NCI-H1694 treated with DMSO at 0.1 percent for 48 hours (cell line): ENCODE measurements around the gene SLC17A7.
"Not testable (repeated sequence)": the region's sequence is repeated elsewhere in the genome, so short reads cannot be mapped to it uniquely, and the experiment has no call there.

ENCODE experiments used
- DNase-seq: peaks from one replicate; lab custom pipeline; 2025; lab: John Stamatoyannopoulos, UW

Gene SLC17A7

DNA sequence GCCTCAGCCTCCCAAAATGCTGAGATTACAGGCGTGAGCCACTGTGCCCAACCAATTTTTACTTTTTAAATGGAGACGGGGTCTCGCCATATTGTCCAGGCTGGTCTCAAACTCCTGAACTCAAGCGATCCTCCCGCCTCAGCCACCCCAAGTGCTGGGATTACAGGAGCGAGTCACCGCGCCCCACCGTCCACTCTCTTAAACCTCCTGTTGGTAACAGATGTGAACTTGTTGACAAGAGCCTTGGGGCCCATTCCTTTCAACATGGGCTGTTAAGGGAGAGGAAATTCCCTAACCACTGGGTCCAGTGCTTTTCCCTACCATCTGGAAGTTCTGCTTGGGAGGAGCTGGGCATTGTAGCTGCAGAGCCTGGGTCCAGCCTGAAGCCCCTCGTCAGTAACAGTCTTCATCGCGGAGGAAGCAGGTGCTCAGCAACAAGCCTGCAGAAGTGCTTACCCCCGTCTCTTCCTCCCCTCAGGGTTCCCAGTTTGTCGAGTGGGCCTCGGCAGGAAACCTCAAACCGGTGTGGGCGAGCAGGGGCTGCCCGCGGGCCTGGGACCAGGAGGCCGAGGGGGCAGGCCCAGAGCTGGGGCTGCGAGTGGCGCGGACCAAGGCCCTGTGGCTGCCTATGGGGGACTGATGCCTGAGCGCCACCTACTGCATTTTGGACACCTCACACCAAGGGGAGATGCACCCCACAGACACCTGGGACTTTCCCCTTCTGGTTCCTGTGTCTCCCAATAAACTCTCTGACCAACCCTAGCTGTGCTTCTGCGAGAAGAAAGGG is 28.7 kb upstream of the SLC17A7 start:
- no peak for DNase-seq

DNA sequence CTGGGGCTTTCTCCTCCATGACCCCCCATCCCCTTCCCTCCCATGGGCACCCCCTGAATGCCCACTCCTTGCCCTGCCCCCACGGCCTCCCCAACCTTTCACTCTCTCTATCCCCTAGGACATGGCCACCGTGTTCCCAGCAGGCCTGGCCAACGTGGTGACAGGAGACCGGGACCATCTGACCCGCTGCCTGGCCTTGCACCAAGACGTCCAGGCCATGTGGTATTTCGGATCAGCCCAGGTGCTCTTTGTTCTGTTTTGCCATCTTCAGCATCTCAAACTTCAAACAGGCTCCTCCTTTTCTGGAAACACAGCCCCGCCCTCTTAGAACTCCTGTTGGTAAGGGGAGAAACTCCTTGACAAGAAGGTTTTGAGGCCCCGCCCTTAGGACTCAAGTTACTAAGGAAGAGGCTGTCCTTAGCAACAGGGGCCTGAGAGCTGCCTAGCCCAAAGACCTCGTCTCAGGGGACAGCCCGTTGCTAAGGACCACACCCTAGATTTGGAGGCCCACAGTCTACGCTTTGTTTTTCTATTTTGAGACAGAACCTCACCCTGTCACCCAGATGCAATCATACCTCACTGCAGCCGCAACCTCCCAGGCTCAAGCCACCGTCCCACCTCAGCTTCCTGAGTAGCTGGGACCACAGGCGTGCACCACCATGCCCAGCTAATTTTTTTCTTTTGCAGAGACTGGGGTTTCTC is 27.6 kb upstream of the SLC17A7 start:
- DNase-seq = no peak

DNA sequence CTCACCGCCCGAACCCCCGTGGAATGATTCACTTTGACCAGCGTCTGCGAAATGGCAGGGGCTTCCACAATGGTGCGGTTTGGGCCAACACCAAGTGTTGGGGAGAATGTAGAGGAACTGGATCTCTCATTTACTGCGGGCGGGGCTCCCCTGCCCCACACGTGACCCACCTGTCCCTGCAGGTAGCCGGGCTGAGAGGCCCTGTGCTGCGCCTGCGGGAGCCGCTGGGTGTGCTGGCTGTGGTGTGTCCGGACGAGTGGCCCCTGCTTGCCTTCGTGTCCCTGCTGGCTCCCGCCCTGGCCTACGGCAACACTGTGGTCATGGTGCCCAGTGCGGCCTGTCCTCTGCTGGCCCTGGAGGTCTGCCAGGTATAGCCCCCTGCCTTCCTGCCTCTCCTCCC is 26.9 kb upstream of the SLC17A7 start:
- no peak for DNase-seq

DNA sequence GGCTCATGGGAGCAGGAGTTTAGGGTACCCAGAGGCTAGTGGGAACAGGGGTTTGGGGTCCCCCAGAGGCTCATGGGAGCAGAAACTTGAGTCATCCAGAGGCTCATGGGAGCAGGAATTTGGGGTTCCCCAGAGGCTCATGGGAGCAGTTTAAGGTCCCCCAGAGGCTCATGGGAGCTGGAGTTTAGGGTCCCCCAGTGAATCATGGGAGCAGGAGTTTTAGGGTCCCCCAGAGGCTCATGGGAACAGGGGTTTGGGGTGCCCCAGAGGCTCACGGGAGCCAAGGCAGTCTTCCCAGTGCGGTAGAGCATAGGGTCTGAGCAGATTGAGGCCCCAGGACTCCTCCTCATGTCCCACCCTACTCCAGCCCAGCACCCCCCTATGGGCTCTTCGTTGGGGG is 24.0 kb upstream of the SLC17A7 start:
- no peak for DNase-seq

DNA sequence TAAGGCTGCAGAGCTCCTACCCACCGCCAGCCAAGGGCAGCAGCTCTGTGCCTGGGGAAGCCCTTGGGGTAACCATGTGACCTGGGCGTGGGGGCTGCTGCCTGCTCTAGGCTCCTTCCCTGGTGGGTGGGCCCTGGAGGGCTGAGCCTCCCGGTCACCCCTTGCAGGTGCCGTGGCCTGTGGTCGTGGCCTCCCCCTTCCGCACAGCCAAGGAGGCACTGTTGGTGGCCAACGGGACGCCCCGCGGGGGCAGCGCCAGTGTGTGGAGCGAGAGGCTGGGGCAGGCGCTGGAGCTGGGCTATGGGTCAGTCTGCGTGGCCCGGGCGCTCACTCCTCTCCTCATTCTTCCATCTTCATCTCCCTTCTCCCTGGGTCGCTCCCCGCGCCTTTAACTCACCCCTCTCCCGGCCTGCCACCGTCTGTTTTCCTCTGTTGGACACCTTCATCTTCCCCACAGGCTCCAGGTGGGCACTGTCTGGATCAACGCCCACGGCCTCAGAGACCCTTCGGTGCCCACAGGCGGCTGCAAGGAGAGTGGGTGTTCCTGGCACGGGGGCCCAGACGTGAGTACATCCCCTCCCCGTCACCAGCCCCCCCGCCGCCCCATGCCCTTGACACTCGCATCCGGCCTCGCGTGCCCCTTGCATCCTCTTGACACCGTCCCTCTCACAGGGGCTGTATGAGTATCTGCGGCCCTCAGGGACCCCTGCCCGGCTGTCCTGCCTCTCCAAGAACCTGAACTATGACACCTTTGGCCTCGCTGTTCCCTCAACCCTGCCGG is 22.8 kb upstream of the SLC17A7 start:
- DNase-seq = no peak

DNA sequence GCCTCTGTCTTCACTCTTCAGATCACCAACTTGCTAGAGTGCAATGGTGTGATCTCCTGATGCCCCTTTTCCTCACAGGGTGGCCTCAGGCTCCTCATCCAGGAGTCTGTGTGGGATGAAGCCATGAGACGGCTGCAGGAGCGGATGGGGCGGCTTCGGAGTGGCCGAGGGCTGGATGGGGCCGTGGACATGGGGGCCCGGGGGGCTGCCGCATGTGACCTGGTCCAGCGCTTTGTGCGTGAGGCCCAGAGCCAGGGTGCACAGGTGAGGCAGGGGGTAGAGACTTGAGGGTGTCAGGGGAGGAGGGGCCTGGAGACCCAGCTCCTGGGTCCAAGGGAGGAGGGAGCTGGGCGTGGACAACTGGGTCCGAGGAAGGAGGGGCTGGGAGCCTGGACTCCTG is 21.2 kb upstream of the SLC17A7 start:
- DNase-seq = no peak

DNA sequence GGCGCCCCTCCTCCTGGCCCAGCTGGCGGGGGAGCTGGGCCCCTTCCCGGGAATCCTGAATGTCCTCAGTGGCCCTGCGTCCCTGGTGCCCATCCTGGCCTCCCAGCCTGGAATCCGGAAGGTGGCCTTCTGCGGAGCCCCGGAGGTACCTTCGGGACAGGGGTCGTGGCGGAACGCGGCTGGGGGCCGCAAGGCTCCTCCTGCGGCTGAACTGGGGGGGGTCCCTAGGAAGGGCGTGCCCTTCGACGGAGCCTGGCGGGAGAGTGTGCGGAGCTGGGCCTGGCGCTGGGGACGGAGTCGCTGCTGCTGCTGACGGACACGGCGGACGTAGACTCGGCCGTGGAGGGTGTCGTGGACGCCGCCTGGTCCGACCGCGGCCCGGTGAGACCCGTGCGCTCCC is 20.3 kb upstream of the SLC17A7 start:
- no peak for DNase-seq

- DNase-seq = not testable (repeated sequence)
Measured at GRCh38 chr19:49461130-49461529, 19.8 kb upstream of the SLC17A7 start.

GRCh38 chr19:49459388-49459787 is 18.1 kb upstream of the SLC17A7 start:
- DNase-seq = no peak

GRCh38 chr19:49458567-49458903 is 17.2 kb upstream of the SLC17A7 start:
- DNase-seq = no peak

- DNase-seq = no peak
Measured at GRCh38 chr19:49456326-49456725, 15.0 kb upstream of the SLC17A7 start.

- no peak for DNase-seq
Measured at GRCh38 chr19:49455773-49456172, 14.4 kb upstream of the SLC17A7 start.

DNA sequence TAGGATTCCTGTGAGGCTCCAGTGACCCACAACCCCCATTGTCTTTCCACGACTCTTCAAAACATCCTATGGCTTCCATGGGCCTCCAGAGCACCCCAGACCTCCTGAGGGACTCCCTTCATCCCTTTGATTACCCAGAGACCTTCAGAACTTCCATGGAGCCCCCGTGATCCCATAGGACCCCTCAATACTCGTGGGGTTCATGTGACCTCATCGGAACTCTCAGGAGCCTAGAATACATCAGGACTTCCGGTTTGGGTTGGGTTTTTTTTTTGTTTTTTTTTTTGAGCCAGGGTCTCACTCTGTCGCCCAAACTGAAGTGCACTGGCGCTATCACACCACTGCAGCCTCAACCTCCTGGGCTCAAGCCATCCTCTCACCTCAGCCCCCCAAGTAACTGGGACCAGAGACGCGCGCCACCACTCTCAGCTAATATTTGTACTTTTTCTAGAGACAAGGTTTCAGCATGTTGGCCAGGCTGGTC is 12.5 kb upstream of the SLC17A7 start:
- no peak for DNase-seq

GRCh38 chr19:49453013-49453756 is 11.9 kb upstream of the SLC17A7 start, which contains the start of gene ALDH16A1:
ALDH16A1 (plus strand) TSS chr19:49453225; CDS start chr19:49453332, 107 bp downstream.
- DNase-seq = peak; percentile 98

DNA sequence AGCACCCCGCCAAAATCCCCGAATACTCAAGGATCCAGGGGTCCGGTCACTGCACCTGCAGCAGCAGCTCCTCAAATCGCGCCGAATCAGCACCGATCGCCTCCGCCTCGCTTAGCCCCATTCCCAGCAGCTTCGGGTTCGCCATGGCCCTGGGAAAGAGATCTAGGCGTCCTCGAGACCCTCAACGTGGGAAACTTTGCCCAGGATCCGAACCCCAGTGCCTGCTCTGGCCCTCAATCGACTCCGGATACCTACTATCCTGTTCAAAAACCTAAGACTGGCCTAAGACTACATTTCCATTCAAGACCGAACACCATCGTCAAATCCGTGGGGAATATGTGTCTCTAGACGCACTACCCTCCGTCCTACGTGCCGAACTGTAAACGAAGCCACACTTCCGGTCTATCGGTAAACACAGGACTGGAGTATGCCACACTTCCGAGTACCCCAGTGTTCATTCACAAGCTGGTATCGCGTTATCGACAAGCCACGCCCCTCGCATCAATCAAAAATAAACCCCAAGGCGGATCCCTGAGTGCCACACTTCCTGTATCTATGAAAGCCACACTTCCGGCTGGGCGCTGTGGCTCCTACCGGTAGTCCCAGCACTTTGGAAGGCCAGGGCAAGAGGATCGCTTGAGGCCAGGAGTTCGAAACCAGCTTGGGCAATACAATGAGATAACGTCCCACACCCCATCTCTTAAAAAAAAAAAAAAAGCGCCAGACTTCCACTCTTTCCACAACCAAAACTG is 10.3 kb upstream of the SLC17A7 start, which contains the start of gene PIH1D1:
PIH1D1 (minus strand) TSS at position 385 of the 752 bp plus-strand sequence; CDS start at position 145, 240 bp downstream.
- DNase-seq = peak; percentile 99

DNA sequence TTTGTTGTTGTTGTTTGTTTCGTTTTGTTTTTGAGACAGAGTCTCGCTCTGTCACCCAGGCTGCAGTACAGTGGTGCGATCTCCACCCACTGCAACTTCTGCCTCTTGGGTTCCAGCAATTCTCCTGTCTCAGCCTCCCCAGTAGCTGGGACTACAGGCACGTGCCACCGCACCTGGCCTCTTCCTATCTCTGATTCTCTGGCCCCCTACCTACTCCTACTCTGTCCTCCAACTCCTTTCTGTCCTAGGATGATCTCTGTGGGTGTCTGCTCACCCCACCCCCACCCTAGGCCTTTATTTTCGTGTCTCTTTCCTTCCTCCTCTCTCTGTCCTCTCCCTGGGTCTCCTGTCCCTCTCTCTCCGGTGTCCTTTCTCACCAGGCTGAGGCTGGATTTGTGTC is 9.1 kb upstream of the SLC17A7 start:
- DNase-seq = no peak

DNA sequence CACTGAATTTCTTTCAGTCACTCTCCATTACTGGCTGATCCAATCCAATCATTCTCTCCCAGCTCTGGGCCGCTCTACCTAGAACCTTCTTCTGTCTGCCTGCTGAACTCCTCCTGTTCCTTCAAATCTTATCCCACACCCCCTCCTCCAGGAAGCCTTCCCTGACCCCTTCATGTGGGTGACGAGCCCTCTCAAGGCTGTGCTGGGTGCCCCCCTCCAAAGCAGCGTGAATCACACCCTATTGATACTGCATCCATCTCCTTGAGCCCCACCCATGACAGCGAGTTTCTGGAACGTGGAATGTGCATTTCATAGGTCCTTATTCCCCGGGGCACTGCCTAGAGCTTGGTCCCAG is 7.1 kb upstream of the SLC17A7 start:
- no peak for DNase-seq

DNA sequence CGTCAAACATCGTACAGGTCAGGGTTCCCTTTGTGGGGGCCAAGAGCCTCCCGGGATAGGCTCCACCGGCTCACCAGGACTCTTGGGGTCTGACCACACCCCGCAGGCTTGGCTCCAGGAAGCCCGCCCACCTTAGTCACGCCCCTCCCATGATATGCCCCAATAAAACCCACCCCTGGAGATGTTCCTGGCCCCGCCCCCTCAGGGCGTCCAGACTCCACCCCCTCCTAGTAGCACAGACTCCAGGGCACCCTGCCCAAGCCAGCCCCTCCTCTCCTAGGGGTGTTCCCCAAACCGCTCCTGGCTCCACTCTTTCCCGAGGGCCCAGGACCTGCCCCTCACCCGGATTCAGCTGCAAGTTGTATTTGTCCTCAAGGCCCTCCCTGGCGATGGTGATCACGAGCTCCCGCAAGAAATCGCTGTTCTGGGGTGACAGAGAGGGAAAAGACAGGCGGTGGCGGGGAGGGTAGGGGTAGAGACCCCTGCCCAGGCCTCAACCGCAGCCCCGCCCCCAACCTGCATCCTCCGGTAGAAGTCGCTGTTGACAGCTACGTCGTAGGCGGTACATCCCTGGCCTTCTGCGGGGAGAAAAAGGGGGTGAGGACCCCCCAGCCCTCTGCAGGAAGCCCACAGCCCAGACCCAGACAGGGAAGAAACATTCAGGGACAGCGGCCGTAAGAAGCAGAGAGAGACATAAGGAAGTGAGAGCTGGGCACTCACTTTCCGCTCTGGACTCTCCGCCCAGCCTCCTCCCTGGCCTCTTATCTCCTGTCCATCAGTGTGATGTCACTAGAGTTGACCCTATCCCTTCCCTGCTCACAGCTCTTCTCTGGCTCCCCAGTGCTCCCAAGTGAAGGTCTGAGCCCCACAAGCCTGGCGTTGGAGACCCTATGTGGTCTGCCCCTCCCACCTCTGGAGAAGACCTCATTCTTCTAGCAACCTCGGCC is 6.4 kb upstream of the SLC17A7 start:
- DNase-seq = no peak

GRCh38 chr19:49445997-49446396 is 4.7 kb upstream of the SLC17A7 start:
- DNase-seq = no peak

DNA sequence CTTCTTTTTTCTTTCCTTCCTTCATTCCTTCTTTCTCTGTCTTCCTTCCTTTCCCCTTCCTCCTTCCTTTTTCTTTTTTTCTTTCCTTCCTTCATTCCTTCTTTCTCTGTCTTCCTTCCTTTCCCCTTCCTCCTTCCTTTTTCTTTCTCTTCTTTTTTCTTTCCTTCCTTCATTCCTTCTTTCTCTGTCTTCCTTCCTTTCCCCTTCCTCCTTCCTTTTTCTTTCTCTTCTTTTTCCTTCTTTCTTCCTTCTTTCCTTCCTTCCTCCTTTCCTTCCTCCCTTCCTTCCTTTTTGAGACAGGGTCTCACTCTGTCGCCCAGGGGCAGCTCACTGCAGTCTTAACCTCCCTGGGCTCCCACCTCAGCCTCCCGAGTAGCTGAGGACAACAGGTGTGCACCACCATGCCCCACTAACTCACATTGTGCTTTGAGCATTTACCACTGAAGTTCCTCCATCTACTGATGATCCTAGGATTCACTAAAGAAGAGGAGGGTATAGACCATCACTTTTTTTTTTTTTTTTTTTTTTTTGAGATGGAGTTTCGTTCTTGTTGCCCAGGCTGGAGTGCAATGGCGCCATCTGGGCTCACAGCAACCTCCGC is 2.9 kb upstream of the SLC17A7 start:
- DNase-seq = not testable (repeated sequence)
